Cerebellar cortex (tissue), 1 donor: ENCODE measurements around the gene SPG21.
A peak's percentile ranks its signal among the peaks of the same experiment; 100 is the strongest.

Experiments
- DNase-seq: peaks from one replicate; pipeline ENCODE4 v3.0.0-alpha.2; 2015; ENCODE audit warnings: low spot score

The SPG21 gene

GRCh38 chr15:64991536-64992135 lies 1.9 kb upstream of the SPG21 start:
- DNase-seq: no peak

- DNase-seq: no peak
Observed at GRCh38 chr15:64990168-64990470, 405 bp upstream of the SPG21 start.

- DNase-seq: no peak
Observed at GRCh38 chr15:64987136-64987535, 2.6 kb downstream of the SPG21 start.

GRCh38 chr15:64985366-64986033 lies 4.2 kb downstream of the SPG21 start:
- DNase-seq: no peak

GRCh38 chr15:64982472-64982871 lies 7.2 kb downstream of the SPG21 start:
- no peak for DNase-seq

GRCh38 chr15:64981812-64982431 lies 7.8 kb downstream of the SPG21 start:
- no peak for DNase-seq

GRCh38 chr15:64979252-64979710 lies 10.4 kb downstream of the SPG21 start:
- DNase-seq: no peak

GRCh38 chr15:64975390-64975789 lies 14.3 kb downstream of the SPG21 start:
- DNase-seq: no peak

- no peak for DNase-seq
Observed at GRCh38 chr15:64970698-64971097, 19.0 kb downstream of the SPG21 start.

- DNase-seq: peak; percentile 40
Observed at GRCh38 chr15:64969401-64969800, 20.3 kb downstream of the SPG21 start.

GRCh38 chr15:64961013-64961412 lies 28.7 kb downstream of the SPG21 start:
- no peak for DNase-seq

- no peak for DNase-seq
Observed at GRCh38 chr15:64960153-64960552, 29.6 kb downstream of the SPG21 start.

GRCh38 chr15:64959128-64959527 lies 30.6 kb downstream of the SPG21 start:
- no peak for DNase-seq

GRCh38 chr15:64954395-64954794 lies 35.3 kb downstream of the SPG21 start:
- DNase-seq: no peak

GRCh38 chr15:64951777-64952418 lies 37.8 kb downstream of the SPG21 start:
- no peak for DNase-seq

- peak; percentile 25 for DNase-seq
Observed at GRCh38 chr15:64950888-64951287, 38.8 kb downstream of the SPG21 start.

GRCh38 chr15:64949383-64950186 lies 40.1 kb downstream of the SPG21 start:
- no peak for DNase-seq

GRCh38 chr15:64948916-64949315 lies 40.8 kb downstream of the SPG21 start:
- no peak for DNase-seq

GRCh38 chr15:64947211-64947610 lies 42.5 kb downstream of the SPG21 start:
- DNase-seq: no peak

- DNase-seq: no peak
Observed at GRCh38 chr15:64944961-64945360, 44.8 kb downstream of the SPG21 start.

GRCh38 chr15:64943512-64944225 lies 46.0 kb downstream of the SPG21 start:
- DNase-seq: no peak

- DNase-seq: no peak
Observed at GRCh38 chr15:64942356-64942755, 47.4 kb downstream of the SPG21 start.
